DMS 273 (cell line): ENCODE measurements around the gene CCDC33.

ENCODE experiments used
- DNase-seq: peaks from one replicate; lab custom pipeline; 2025; ENCODE audit not compliant: unreplicated experiment; lab: John Stamatoyannopoulos, UW

CCDC33 gene

DNA sequence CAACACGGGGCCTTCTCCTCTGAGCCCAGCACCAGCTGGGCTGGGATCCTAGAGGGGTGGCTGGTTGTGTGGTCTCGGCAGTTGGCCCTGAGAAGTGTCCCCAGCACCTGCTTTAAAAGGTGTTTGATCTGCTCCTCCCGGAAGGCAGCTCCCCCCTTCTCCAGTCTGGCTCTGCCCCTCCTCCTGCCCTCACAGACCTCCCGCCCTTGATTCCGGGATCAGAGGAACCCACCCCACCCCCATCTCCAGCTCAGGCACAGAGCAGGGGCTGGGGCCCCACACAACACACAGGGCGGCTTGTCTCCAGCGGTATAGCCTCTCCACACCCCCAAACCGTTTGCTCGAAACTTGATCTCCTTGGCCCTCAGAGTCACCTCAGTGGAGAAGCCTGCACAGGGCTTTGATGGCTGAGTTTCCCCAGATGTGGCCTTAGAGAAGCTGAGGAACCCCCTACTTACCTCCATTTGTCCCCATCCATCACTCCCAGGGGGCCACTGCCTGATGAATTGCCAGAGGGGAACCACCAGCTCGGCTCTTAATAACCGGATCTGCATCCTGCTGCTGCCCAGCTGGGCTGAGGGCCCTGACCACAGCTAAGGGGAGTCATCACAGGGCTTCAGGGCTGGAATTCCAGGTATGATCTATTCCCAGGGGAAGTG lies 27.1 kb upstream of the CCDC33 start:
- peak; percentile 47 for DNase-seq

DNA sequence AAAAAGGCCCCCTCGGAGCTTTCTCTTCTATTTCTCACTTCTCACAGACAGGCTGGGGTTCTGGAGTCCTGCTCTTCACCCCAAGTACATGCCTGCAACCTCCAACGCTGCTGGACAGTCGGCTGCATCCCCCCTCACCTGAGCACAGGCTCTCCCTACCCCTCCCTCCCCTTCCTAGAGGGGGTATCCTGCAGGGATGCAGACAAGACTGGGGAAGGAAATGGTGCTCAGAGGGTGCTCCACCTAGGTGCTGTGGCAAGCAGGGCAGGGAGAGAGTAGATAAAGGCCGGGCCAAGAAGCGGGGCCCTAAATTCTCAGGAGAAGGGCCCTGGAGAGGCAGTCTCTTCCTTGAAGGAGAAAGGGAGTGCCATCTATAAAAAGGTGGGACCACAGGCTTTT lies 26.6 kb upstream of the CCDC33 start:
- no peak for DNase-seq

DNA sequence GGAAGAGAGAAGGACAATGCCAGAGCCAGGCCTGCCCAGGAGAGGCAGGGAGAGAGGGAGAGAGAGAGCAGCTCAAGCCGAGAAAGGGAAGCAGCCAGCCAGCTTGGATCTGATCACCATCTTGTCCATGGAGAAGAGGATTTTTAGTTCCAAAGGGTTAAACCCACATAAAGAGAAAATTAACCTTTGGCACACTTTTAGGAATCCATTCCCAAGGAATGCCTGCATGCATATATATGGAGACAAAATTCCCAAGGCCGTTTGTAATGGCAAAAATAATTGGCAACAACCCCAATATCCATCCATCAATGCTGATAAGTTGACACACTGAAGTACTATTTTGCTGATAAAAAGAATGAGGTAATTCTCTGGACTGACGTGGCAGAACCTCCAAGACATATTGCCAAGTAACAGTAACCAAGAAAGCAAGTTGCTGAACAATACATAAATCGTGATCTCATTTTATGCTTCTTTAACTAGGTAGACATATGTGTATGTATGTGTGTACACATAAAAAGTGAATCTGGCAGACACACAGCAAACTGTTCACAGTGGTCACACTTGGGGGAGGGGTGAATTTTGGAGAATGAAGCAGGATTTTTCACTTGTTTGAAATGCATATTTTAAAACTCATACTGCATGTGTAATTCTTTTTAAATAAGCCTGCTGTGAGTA lies 26.0 kb upstream of the CCDC33 start:
- peak; percentile 28 for DNase-seq

DNA sequence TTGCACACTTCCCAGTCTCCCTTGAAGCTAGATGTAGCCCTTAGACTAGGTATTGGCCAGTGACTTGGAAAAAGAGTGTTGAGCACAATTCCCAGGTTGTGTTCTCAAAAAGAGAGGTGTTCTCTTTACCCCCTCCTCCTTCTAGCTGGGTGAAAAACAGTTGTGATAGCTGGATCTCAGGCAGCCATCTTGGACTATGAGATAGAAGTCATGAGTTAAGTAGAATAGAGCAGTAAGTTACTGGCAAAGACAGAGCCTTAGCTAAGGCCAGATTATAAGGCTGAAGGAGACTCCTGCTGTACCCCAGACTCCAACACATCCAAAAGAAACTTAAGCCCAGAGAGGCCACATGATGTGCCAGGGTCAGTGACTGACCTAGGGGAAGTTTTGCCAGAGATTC lies 25.4 kb upstream of the CCDC33 start:
- no peak for DNase-seq

DNA sequence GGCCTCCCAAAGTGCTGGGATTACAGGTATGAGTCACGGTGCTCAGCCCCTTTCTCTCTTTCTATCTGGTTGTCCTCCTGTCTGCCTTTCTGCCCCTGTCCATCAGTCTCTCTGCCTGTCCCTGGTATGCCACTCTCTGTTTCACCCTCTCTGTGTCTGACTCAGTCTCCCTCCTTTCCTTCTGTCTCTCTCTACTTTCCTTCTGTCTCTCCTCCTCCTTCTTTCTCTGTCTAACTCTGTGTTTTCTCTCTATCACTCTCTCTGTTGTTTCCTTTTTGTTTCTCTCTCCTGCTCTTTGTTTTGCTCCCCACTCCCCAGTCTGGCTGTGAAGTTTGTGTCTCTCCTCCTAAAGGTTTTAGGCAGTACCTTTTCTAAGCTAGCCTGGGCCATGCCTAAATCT lies 24.5 kb upstream of the CCDC33 start:
- DNase-seq, result no peak

DNA sequence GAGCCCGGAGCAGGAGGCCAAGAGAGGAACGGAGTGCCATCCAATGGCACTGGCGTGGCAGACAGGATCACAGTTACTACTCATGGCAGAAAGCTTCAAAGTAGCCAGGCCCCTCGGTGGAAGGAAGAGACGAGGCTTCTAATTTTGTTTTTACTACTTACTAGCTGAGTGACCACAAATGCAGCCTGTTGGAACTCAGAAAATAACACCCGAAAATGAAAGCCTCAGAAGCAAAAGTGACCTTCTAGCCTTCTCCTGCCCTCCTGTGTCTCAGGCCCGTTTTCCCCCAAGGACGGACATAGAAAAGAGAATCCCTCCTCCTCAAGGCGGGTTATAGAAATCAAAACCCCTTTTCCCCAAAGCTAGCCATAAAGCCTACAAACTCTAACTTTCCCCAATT lies 23.6 kb upstream of the CCDC33 start:
- no peak for DNase-seq

DNA sequence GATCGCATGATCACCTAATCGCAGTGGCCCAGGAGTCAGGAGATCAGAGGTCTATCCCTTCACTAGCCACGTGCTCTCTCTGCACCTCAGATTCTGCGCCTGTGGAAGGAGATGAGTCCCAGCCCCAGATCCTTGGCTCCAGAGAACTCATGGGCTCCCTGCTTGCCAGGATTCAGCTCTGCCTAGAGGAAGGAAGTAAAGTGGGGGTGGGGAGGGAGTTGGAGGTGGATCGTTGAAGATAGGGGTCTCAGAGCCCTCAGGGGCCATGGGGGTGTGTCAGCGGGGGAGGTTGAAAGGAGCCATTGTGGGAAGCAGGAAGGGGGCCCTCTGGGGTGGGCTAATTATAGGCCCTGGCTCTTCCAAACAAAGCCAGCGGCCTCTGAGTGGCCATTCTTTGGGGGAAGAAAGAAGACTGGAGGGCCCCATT lies 22.3 kb upstream of the CCDC33 start:
- no peak for DNase-seq

DNA sequence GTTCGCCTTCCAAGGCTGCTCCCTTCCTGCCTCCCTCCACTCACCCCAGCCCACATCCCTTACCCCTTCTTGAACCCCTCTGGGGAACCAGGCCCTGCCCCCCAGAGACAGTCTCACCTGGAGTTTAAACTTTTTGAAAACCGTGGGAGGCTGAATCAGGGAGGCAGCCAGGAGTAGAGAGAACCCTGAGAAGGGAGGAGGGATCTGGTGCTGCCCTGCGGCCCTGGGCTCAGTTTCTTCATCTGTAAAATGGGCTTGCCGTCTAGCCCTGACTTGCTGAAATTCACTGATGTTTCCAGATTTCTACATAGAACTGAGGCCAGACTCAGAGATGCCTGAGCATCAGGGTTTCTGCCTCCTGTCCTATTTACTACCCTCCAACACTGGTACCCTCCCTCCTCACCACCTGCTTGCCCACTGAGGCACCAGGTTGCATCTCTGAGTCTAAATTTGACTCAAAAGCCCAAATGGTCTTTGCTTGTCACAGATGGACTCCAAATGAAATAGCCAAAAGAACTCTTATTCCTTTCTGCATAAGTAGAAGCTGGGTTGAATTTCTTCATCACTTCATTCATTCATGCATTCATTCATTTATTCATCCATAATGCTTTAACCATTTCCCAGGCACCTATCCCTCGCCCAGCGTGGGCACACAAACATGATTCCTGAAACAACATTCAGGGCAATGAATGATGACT lies 21.7 kb upstream of the CCDC33 start:
- DNase-seq, result no peak

DNA sequence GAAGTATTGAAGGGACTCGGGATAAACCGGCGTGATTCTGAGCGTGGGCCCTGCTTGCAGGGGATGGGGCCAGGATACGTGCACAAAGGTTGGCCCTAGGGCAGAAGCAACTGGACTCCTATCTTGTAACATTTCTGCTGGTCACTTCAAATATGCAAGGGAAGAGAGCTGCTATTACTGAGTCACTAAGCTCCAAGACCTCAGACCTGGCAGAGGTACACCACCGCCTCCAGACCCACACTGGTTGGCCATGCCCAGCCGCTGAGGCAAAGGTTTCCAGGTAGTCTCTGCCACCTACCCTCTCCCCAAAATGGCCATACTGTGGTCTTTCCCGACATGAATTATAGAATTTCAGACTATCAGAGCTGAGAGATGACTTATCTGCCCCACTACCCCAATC lies 20.2 kb upstream of the CCDC33 start:
- no peak for DNase-seq

DNA sequence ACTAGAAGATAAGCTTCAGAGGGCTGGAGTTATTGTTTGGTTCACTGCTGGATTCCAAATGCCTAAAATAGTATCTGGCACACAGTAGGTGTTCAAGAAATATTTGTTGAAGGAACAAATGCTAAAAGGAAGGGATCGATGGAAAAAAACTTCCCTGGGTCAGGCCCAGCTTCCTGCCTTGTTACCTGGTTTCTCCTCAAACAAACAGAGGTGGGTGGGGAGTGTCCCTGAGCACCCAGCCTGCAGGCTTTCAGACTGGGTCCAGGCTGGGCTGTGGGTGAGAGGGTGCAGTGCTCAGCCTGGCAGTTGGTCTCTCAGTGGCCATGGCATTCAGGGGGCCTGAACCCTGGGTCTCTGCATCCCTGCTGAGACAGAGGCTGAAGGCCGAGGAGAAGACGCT lies 19.2 kb upstream of the CCDC33 start:
- no peak for DNase-seq

DNA sequence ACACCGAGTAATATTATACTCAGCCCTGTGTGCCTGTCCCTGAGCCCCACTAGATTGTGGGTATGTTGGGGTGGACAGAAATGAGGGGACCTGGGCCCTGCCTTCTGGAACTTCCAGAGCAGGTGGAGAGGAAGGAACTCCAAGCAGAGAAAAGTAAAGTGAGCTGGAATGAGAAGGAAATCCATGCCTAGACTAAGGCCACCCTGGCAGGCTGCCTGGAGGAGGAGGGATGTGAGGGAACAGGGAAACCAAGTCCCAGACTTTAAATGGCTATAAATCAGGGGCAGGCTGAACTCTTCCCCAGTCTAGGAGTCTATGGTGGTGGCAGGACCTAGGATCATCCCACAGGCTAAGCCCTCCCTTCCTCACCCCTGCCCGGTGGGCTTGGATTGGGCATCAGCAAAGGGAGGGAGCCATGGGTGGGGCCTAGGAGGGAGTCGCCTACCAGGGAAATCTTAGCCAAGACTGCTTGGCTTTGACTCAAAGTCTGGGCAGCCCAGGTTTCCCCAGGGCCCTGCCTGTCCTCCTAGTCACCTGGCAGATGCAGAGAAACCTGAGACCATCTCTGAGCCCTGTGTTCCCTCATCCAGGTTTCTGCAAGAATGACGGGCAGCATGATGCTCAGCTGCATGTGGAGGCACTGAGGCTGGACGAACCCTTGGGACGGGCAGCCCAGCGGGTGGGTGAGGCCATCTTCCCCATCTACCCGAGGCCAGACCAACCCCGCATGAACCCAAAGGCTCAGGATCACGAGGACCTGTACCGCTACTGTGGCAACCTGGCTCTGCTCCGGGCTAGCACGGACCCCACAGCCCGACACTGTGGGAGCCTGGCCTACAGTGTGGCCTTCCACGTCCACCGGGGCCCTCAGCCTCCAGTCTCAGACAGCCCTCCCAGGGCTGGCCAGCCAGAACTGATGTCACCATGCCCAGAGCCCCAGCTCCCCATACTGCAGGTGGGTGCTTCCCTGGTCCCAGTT lies 17.9 kb upstream of the CCDC33 start:
- DNase-seq, result peak; percentile 29

DNA sequence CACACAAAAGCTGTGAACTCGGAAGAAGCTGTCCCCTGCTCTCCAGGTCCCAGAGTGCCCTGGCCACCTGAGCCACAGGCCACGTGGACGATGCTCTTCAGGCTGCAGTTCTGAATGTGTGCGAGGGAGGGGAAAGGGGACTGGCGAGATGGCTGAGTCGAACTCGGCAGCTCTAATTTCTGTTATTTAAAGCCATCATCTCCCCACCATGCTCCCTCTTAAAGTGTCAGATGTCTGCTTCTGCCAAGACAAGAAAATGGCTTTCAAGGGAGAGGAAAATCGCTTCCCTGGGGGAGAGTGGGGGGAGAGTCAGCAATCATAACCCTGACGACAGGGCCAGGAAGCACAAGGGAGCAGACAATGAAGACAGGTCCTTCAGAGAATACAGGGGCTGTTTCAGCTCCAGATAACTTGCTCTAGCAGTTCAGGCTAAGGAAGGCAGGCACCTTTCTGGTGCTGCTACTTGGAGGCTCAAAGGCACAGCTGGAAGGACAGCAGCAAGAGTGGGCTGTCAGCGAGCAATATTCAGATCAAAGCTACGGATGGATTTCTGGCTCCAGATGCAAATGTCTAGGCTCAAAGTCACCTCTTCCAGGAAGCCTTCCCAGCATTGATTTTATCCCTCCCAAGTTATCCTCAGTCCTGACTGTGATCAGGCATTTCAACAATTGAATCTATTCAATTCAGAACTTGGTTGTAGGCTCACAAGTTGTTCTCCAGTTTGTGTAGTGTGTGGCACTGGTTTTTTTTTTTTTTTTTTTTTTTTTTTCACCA lies 15.5 kb upstream of the CCDC33 start:
- no peak for DNase-seq

DNA sequence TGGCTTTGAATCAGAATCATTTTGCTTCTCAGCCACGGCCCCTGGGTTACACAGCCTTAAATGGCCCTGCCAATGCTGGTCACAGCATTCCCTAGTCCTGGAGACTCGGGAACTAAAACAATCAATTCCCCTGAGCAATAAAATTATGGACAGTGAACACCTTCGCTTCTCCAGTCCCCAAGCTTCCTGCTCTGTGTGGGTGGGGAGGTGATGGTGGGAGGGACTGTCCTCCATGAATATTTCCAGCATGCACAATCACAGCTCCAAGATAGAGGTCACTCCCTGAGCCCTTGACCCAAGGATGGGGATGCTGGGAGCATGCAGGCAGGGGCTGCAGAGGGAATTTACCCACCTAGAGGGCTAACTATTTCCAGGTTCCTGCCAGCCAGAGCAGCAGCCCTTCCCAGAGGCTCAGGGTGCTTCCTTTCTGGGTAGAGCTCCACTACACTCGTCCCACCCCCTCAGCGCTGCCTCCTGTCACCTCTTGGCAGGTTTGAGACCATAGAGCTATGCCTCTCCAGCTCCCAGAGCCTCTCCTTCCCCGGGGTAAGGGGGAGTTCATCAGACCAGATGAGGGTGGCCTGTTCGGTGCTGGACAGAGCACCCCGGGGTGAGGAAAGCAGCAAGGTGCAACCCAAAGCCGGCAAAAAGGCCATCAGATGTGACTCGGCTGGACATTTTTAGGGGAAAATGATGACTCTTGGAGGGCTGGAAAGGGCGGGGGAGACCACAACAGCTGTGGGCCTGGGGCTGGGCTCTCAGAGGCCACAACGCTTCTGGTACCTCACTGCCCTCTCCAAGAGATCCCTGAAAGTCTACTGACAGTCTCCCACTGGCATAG lies 14.5 kb upstream of the CCDC33 start:
- DNase-seq, result peak; percentile 51

DNA sequence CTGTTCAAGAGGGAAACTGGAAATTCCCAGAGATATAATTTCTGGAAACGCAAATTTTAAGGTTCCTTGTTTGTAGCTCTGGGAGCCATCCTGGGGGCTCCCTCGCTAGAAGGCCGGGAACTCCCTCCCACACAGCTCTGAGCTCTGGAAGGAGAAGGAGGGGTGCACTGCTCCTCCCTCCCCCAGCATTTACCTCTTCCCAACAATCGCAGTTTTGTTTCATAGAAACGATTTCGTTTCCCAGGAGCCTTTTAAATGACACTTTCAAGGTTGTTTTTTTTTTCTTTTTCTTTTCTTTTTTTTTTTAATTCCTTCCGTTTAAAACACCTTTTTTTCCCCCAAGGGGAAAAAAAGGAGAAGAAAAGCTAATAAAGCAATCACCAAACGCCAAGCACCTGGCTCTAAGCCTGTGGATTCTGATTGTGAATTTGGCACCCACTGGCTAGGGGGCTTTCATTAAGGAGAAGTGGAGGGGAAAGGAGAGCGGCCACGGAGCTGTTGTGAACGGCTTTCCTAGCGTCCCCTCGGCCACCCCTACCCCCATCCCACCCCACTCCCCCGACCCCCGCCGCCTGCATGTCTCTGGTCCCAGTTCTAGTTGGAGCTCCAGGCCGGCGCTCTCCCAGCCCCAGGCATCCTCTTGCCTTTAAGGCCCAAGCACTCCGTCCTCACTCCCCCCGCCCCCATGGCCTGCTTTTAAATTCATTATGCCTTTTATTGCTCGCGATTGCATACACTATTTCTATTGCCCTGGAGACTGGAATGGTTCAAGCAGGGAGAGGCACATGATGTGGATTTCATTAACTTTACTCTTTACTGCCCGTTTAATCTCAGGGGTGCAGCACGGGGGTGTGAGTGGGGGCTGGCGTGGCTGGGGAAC lies 13.6 kb upstream of the CCDC33 start:
- DNase-seq, result peak; percentile 56

DNA sequence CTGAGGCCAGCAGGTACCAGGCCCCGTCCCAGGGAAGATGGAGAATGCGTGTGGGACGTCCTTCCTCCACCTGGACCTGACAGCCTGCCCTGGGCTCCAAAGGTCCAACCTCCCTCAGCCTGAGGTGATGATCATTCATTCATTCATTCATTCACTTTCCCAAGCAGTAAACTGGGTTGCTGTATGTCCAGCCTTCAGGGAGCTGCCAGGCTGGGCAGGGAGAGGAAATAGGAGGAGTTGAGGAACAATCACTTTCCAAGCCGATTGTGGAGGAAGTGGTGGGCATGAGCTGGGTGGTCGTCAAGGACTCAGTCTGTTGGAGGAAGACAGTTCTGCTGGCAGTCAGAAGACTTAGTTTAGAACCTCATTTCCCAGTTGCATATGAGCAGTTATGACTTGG lies 10.2 kb upstream of the CCDC33 start:
- no peak for DNase-seq

DNA sequence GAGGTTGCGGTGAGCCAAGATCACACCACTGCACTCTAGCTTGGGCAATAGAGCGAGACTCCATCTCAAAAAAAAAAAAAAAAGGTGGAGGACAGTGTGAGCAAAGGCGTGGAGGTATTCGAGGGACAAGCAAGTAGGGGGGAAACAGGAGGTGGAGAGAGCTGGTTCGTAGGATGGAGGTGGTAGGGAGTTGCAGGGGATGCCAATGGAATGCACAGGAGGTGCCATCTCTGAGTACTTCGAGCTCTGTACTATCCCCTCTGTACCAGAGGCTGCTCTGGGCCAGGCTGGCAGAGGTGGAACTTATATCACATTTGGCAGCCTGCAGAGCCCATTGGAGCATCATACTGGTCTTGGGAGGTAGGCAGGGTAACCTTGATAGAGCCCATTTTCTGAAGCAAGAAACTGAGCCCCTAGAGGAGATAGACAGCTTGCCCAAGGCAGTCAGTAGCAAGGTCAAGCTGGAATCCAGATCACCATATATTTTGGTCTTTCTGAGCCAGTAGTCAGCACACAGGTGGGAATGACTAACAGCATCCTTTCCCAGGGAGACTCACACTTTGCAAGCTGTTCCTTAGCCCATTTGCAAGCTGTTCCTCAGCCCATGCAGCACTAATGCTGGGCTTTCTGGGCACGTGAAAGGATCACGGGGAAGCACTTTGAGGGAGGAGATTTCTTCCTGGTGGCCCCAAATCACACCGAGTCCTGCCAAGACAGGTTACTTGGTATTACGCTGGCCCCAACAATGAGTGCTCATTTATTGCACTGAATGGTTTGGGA lies 9.2 kb upstream of the CCDC33 start:
- DNase-seq, result peak; percentile 88

DNA sequence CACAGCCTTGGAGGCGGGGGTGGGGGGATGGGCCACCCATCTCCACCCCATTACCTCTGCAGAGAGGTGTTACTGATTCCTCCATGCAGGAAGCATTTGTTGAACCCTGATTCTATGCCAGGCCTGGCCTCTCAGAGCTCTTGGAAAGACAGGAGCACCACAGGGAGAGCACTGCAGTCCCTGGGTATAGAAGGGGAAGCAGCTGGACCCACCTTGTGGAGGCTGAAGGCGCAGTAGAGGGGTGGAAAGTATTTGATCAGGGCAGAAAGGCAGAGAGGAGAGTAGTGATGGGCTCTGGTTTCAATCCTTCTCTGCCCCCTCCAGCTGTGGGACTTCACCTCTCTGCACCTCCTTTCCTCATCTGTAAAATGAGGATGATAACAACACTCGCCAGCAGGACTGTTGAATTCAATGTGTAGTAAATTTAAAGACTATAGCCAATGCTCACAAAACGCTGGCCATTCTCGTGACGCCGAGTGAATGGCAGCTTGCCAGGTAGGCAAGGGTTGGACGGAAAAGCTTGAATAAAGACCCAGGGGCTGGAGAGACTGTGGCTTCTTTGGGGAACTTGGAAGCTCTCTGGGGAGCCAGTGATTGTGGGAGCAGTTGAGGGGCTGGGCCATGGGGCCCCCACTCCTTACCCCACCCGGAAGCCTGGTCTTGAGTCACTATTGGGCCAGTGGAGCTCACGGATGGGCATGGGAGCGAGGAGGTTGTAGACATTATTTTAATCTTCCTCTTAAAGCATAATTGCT lies 8.0 kb upstream of the CCDC33 start:
- peak; percentile 57 for DNase-seq
